ENCODE results near the gene PLS3. TPM values are rescaled to one million over a fixed set of nuclear protein-coding genes. Genes with fewer than 3 reads are reported as not detected.

The PLS3 gene
- total RNA-seq, 1 experiment from 2014 or later, result 88.2 TPM

GRCh38 chrX:115531818-115532403 is 29.1 kb upstream of the PLS3 start:
- intact Hi-C loops (cut with micrococcal nuclease; ENCODE audit: unreplicated experiment), result no loop called here
- H3K9me3 ChIP-seq (ENCODE audit: low read depth, low read length, poor library complexity, severe bottlenecking), result no peaks in the 10 kb centered on the region
- TF ChIP-seq EZH2 (IDR thresholded peaks at IDR 0.05; ENCODE audit: borderline replicate concordance, low read depth, low read length, poor library complexity, severe bottlenecking), result no peak
- TF ChIP-seq, protein P1, sequence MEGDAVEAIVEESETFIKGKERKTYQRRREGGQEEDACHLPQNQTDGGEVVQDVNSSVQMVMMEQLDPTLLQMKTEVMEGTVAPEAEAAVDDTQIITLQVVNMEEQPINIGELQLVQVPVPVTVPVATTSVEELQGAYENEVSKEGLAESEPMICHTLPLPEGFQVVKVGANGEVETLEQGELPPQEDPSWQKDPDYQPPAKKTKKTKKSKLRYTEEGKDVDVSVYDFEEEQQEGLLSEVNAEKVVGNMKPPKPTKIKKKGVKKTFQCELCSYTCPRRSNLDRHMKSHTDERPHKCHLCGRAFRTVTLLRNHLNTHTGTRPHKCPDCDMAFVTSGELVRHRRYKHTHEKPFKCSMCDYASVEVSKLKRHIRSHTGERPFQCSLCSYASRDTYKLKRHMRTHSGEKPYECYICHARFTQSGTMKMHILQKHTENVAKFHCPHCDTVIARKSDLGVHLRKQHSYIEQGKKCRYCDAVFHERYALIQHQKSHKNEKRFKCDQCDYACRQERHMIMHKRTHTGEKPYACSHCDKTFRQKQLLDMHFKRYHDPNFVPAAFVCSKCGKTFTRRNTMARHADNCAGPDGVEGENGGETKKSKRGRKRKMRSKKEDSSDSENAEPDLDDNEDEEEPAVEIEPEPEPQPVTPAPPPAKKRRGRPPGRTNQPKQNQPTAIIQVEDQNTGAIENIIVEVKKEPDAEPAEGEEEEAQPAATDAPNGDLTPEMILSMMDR (conservative IDR thresholded peaks at IDR 0.05; ENCODE audit: low read depth, low read length), result no peak
- H3K27me3 ChIP-seq (replicated peaks; ENCODE audit: insufficient read depth, low read depth, low read length, poor library complexity), result peaks cover 13% of the 10 kb centered on the region
- POLR2A ChIA-PET (ENCODE audit: low non-redundant PET), result interaction anchor here (0.6 kb wide), 1 partner anchor 71 kb away, joined by 3 read pairs; no protein-coding TSS in a partner anchor
- CTCF ChIA-PET, result no interaction called here
- H3K27ac ChIP-seq (ENCODE audit: low read depth, low read length, poor library complexity, severe bottlenecking), result no peak overlapping the region
- no TSS peak for BruUV-seq (replicated peaks)
- H3K4me1 ChIP-seq (ENCODE audit: insufficient read depth, low read length, poor library complexity, severe bottlenecking), result no peaks in the 10 kb centered on the region
- no peak overlapping the region for H3K4me3 ChIP-seq (ENCODE audit: low read depth, low read length, poor library complexity, severe bottlenecking)
- no peak for DNase-seq (ENCODE audit: low spot score)
- no peaks in the 10 kb centered on the region for H3K36me3 ChIP-seq (ENCODE audit: insufficient read depth, low read length, poor library complexity, severe bottlenecking)

DNA sequence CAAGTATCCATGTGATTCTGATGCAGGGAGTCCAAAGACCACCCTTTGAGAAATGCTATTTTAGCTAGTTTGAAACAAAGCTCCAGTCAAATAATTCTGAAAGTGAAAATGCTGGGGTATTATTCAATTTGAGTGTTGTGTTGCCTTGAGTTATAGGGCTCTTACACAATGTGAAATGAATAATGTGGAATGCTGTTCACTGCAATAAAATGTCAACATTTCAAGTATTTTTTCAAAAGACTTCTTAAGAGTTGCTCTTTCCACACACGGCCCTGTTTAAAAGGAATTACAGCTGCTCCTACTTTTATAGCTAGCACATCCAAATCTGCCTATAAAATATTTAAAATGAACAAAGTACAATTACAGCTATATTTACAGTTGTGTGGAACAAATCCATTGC is 27.5 kb upstream of the PLS3 start:
- intact Hi-C loops (cut with micrococcal nuclease; ENCODE audit: unreplicated experiment), result no loop called here
- no peak for DNase-seq (ENCODE audit: low spot score)
- Histone ChIP-seq H3K9me3 (ENCODE audit: low read depth, low read length, poor library complexity, severe bottlenecking) (no peaks in the 10 kb centered on the region), H3K27ac (ENCODE audit: low read depth, low read length, poor library complexity, severe bottlenecking) (no peak overlapping the region), H3K4me3 (ENCODE audit: low read depth, low read length, poor library complexity, severe bottlenecking) (no peak overlapping the region), H3K27me3 (replicated peaks; ENCODE audit: insufficient read depth, low read depth, low read length, poor library complexity) (peaks cover 12% of the 10 kb centered on the region), H3K4me1 (ENCODE audit: insufficient read depth, low read length, poor library complexity, severe bottlenecking) (no peaks in the 10 kb centered on the region), H3K36me3 (ENCODE audit: insufficient read depth, low read length, poor library complexity, severe bottlenecking) (no peaks in the 10 kb centered on the region)
- no TSS peak for BruUV-seq (replicated peaks)
- CTCF ChIA-PET, result no interaction called here
- no peak for TF ChIP-seq EZH2 (IDR thresholded peaks at IDR 0.05; ENCODE audit: borderline replicate concordance, low read depth, low read length, poor library complexity, severe bottlenecking)
- TF ChIP-seq, protein P1 (conservative IDR thresholded peaks at IDR 0.05; ENCODE audit: low read depth, low read length), result no peak
- POLR2A ChIA-PET (ENCODE audit: low non-redundant PET), result no interaction called here

DNA sequence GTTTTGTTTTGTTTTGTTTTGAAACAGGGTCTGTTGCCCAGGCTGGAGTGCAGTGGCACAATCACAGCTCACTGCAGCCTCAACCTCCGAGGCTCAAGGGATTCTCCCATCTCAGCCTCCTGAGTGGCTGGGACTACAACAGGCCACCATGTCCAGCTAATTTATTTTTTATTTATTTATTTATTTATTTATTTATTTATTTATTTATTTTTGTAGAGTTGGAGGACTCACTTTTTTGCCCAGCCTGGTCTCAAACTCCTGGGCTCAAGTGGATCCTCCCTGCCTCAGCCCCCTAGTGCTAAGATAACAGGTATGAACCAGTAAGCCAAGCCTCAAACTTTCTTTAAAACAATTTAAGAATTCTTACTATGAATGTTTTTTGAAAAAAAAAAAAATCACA is 26.6 kb upstream of the PLS3 start:
- Histone ChIP-seq H3K4me3 (ENCODE audit: low read depth, low read length, poor library complexity, severe bottlenecking) (no peak overlapping the region), H3K27ac (ENCODE audit: low read depth, low read length, poor library complexity, severe bottlenecking) (no peak overlapping the region), H3K9me3 (ENCODE audit: low read depth, low read length, poor library complexity, severe bottlenecking) (no peaks in the 10 kb centered on the region), H3K36me3 (ENCODE audit: insufficient read depth, low read length, poor library complexity, severe bottlenecking) (no peaks in the 10 kb centered on the region), H3K4me1 (ENCODE audit: insufficient read depth, low read length, poor library complexity, severe bottlenecking) (no peaks in the 10 kb centered on the region), H3K27me3 (replicated peaks; ENCODE audit: insufficient read depth, low read depth, low read length, poor library complexity) (peaks cover 5% of the 10 kb centered on the region)
- no peak for TF ChIP-seq EZH2 (IDR thresholded peaks at IDR 0.05; ENCODE audit: borderline replicate concordance, low read depth, low read length, poor library complexity, severe bottlenecking)
- TF ChIP-seq, protein P1 (conservative IDR thresholded peaks at IDR 0.05; ENCODE audit: low read depth, low read length), result no peak
- BruUV-seq (replicated peaks), result no TSS peak
- intact Hi-C loops (cut with micrococcal nuclease; ENCODE audit: unreplicated experiment), result no loop called here
- POLR2A ChIA-PET (ENCODE audit: low non-redundant PET), result no interaction called here
- CTCF ChIA-PET, result no interaction called here
- no peak for DNase-seq (ENCODE audit: low spot score)

Data from A673 (cell line).